K562 (cell line): ENCODE results near the gene PTOV1.

ENCODE experiments used
- ATF3 ChIP-seq, 2 experiments: fragments of 450-650 bp in 1 of 2; sonication (generic) in 1 of 2; formaldehyde crosslinking in 1 of 2; IDR thresholded peaks in 1 of 2; conservative IDR thresholded peaks in 1 of 2; 2 replicates each; pipeline versions ENCODE4 v1.6.1 to v1.8.1; 2016 to 2023; ENCODE audit warnings: mild to moderate bottlenecking in 2 of 2, moderate library complexity in 2 of 2, inconsistent platforms in 1 of 2, missing genetic modification reagents in 1 of 2
- CEBPB ChIP-seq: fragments of 450-650 bp; IDR thresholded peaks from 2 replicates; pipeline ENCODE4 v1.6.1; 2016; ENCODE audit warnings: missing genetic modification characterization, missing compliant biosample characterization
- CTCF ChIP-seq, 3 experiments: IDR thresholded peaks in 2 of 3; conservative IDR thresholded peaks in 1 of 3; 2 replicates each; pipeline ENCODE4 v1.5.1; 2011 to 2012; ENCODE audit warnings: low read length in 3 of 3, mild to moderate bottlenecking in 3 of 3, control low read depth in 2 of 3, improper control_type of control experiment in 1 of 3, inconsistent platforms in 1 of 3, low read depth in 1 of 3, mixed read lengths in 1 of 3, moderate library complexity in 1 of 3; ENCODE audit not compliant: insufficient read depth in 2 of 3
- CUX1 ChIP-seq: fragments of 200-800 bp; sonication (Bioruptor generic); IDR thresholded peaks from 2 replicates; pipeline ENCODE4 v1.6.1; 2016; ENCODE audit warnings: missing genetic modification characterization, missing compliant biosample characterization
- EZH2 ChIP-seq: IDR thresholded peaks from 2 replicates; pipeline ENCODE4 v1.6.1; 2012; ENCODE audit warnings: low read depth, mild to moderate bottlenecking, inconsistent platforms, low read length, borderline replicate concordance
- FIP1L1 ChIP-seq: fragments of 200-400 bp; formaldehyde crosslinking; IDR thresholded peaks from 2 replicates; pipeline ENCODE4 v1.6.1; 2018; ENCODE audit warnings: mild to moderate bottlenecking, low read depth, low read length; ENCODE audit not compliant: poor library complexity, severe bottlenecking
- KDM1A ChIP-seq, 2 experiments: fragments of 450-650 bp; IDR thresholded peaks; 2 replicates each; pipeline ENCODE4 v1.6.1; 2016; ENCODE audit warnings: mild to moderate bottlenecking in 2 of 2
- NR3C1 ChIP-seq: sonication (generic); formaldehyde crosslinking; IDR thresholded peaks from 2 replicates; pipeline ENCODE4 v1.8.1; 2022; ENCODE audit warnings: missing genetic modification reagents
- PATZ1 ChIP-seq: fragments of 250-450 bp; sonication (Bioruptor Pico); IDR thresholded peaks from 2 replicates; pipeline ENCODE4 v1.5.0; 2020; ENCODE audit warnings: mild to moderate bottlenecking, borderline replicate concordance
- RCOR1 ChIP-seq, 2 experiments: IDR thresholded peaks; 2 replicates each; pipeline ENCODE4 v1.6.1; 2012; ENCODE audit warnings: low read depth in 2 of 2, low read length in 2 of 2, borderline replicate concordance in 1 of 2, improper control_type of control experiment in 1 of 2
- ZNF764 ChIP-seq: fragments of 250-450 bp; sonication (Bioruptor Pico); IDR thresholded peaks from 2 replicates; pipeline ENCODE4 v1.4.0; 2020; ENCODE audit warnings: low read depth, mild to moderate bottlenecking, moderate library complexity

- TF ChIP-seq ZNF764 (CRISPR knock-in tag) (no peak), ATF3 (IDR thresholded peaks at IDR 0.05) (no peak), ATF3 (CRISPR knock-in tag; conservative IDR thresholded peaks at IDR 0.05) (no peak), EZH2 (no peak), RCOR1 (IDR thresholded peaks at IDR 0.05; ENCODE audit: borderline replicate concordance in 1 of 2, low read depth in 2 of 2, low read length in 2 of 2) (no peak), CEBPB (no peak), KDM1A (IDR thresholded peaks at IDR 0.05) (no peak), CUX1 (CRISPR knock-in tag) (no peak), PATZ1 (CRISPR knock-in tag) (no peak), FIP1L1 (no peak), CTCF (IDR thresholded peaks at IDR 0.05 in 2 of 3, conservative IDR thresholded peaks at IDR 0.05 in 1 of 3; ENCODE audit: insufficient read depth in 2 of 3, low read depth in 1 of 3, low read length in 3 of 3) (no peak), NR3C1 (CRISPR knock-in tag) (no peak)
Measured at GRCh38 chr19:49848938-49849337, 2.0 kb upstream of the PTOV1 start.
